KOPT-K1 (cell line): ENCODE measurements around the gene GATB.

Experiments used
- H3K27ac ChIP-seq: fragments of 200-600 bp; sonication (generic); 2 replicates; pipeline ENCODE4 v1.5.1; 2016; ENCODE audit warnings: antibody characterized with exemption, mild to moderate bottlenecking, low read depth, low read length; ENCODE audit not compliant: poor library complexity, severe bottlenecking
- H3K36me3 ChIP-seq: fragments of 200-600 bp; sonication (generic); 2 replicates; pipeline ENCODE4 v1.5.1; 2017; ENCODE audit warnings: antibody characterized with exemption, mild to moderate bottlenecking, low read length, moderate library complexity; ENCODE audit not compliant: insufficient read depth
- H3K9me3 ChIP-seq: fragments of 200-600 bp; sonication (generic); 2 replicates; pipeline ENCODE4 v1.5.1; 2017; ENCODE audit warnings: antibody characterized with exemption, low read length, mild to moderate bottlenecking; ENCODE audit not compliant: insufficient read depth, poor library complexity, severe bottlenecking

The GATB gene

DNA sequence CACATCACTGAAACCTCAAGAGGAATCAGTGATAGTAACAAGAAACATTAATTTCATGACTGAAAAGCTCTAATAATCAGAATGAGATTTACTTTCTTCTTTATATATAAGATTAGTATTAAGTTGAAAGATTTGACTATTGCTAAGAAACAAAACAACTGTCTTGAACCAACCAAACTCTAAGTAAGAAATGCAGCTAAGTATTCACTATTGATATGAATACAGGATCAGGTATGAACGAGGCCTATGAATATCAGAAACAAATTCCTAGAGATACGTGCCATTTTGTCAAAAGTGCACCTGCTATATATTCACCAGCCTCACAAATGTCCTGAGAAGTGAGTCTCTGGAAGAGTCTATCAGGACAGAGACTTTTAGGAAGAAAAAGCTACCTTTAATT lies 32.1 kb downstream of the GATB start:
- Histone ChIP-seq H3K9me3 (no peaks in the 10 kb centered on the region), H3K36me3 (no peaks in the 10 kb centered on the region), H3K27ac (no peak overlapping the region)

DNA sequence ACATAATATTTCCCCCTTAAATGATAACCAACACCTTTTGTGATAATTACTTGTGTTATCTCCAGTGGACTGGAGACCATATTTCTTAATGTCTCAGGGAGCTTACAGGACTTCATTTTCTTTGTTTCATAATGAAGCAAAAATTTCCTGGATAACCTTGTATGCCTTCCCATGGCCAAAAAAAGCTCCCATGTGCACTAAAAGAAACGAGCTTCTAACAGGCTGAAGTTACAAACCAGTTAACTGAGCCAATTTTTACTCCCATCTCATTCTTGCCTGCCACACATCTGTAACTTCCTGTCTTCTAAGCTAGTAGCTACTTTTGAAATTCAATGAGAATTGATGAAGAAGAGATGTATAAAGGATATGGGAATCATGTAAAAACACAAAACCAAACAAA lies 32.8 kb downstream of the GATB start:
- no peak overlapping the region for H3K27ac ChIP-seq
- no peaks in the 10 kb centered on the region for H3K9me3 ChIP-seq
- no peaks in the 10 kb centered on the region for H3K36me3 ChIP-seq

DNA sequence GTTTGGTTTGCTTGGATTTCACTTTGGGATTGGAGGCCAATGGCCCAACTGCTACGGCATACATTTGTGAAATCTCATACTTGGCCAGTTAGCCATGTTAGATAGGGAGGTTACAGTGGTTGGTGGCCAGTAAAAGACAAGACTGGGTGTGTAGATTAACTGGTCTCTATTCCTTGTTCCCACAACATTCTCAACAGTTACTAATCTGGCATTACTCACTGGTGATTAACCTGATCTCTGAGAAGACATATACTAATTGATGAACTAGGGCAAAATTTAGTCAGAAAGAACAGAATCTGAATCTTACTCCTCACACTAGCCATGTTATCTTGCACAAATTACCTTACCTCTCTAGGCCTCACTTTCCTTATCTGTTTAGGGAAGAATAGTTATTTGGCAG lies 33.4 kb downstream of the GATB start:
- H3K36me3 ChIP-seq, result no peaks in the 10 kb centered on the region
- H3K27ac ChIP-seq, result no peak overlapping the region
- H3K9me3 ChIP-seq, result no peaks in the 10 kb centered on the region

DNA sequence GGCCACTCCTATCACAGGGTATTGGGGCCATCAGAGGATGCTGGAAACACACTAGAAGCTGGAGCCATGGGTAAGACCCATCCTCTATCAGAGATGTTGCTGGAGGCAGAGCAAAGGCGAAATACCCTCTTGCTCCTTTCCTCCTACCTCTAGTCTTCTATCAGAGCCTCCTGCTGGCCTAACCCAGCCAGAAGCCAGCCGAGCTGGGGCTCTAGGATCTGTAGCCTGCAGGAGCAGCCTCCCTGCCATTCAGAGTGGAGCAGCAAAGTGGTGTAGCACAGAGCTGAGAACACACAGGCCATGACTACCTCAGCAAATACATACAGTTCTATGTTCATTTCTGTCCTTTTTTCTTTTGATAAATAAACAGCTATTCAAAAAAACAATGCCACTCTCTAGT lies 35.7 kb downstream of the GATB start:
- Histone ChIP-seq H3K36me3 (no peaks in the 10 kb centered on the region), H3K9me3 (no peaks in the 10 kb centered on the region), H3K27ac (no peak overlapping the region)

DNA sequence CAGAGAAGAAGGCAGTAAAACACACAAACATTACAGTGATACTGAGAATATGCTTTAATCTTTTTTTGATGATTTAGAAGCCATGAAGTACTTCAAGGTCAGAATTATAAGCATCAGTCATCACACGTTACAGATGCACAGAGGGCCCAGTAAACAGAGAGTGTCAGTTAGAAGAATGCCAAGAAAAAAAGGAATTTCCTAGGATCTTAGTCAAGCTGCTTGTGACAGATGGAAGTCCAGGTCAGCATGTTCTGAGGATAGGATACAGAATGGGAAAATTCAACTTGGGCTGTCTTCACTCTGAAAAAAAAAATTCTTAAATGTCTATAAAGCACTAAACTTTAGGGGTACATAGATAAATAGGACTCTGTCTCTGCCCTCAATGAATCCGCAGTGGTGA lies 38.9 kb downstream of the GATB start:
- H3K27ac ChIP-seq, result no peak overlapping the region
- H3K36me3 ChIP-seq, result 0 out of 2 replicates have a peak, but pooled peaks cover 6% of the 10 kb centered on the region
- no peaks in the 10 kb centered on the region for H3K9me3 ChIP-seq

DNA sequence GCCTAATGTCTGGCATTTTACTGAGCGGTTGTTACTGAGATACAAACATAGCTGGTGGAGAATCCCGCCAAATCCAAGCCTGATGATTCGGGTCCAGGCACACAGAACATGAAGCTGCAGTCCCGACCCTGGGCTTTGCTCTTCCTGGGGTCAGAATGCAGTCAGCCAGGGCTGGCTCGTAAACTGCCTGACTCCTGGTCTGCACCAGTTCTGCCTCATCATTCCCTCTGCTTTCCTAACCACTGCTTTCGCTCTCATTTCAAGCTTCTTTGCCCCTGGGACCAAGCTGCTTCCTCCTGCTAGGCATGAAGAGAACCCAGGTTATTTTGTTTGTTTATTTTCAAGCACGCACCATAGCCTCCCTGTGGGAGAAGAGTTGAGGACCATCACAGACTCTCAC lies 39.3 kb downstream of the GATB start:
- no peaks in the 10 kb centered on the region for H3K9me3 ChIP-seq

DNA sequence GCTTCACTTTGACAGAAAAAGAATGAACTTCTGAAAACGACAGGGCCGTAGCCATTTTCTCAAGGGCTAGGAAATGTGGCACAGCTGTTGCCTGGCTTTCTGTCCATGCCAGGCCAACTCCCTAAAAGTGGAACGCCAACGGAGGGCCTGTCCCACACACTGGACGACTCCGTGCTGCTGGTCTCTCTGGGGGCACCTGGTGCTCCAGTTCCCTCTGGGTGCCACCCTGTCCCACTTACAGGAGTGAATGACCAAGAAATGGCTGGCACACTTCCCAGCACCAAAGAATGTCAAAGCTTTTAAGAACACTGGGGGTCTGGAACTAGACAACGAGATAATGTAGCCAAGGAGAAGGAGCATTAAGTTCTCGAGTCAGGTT lies 40.9 kb downstream of the GATB start:
- H3K36me3 ChIP-seq, result peaks cover 6% of the 10 kb centered on the region; the same call in 1 of the 2 replicates
- no peaks in the 10 kb centered on the region for H3K9me3 ChIP-seq
- no peak overlapping the region for H3K27ac ChIP-seq

More for the DNA sequence above, 39.3 kb downstream of the GATB start:
- H3K27ac ChIP-seq, result no peak overlapping the region
- peaks cover 6% of the 10 kb centered on the region; the same call in 1 of the 2 replicates for H3K36me3 ChIP-seq

DNA sequence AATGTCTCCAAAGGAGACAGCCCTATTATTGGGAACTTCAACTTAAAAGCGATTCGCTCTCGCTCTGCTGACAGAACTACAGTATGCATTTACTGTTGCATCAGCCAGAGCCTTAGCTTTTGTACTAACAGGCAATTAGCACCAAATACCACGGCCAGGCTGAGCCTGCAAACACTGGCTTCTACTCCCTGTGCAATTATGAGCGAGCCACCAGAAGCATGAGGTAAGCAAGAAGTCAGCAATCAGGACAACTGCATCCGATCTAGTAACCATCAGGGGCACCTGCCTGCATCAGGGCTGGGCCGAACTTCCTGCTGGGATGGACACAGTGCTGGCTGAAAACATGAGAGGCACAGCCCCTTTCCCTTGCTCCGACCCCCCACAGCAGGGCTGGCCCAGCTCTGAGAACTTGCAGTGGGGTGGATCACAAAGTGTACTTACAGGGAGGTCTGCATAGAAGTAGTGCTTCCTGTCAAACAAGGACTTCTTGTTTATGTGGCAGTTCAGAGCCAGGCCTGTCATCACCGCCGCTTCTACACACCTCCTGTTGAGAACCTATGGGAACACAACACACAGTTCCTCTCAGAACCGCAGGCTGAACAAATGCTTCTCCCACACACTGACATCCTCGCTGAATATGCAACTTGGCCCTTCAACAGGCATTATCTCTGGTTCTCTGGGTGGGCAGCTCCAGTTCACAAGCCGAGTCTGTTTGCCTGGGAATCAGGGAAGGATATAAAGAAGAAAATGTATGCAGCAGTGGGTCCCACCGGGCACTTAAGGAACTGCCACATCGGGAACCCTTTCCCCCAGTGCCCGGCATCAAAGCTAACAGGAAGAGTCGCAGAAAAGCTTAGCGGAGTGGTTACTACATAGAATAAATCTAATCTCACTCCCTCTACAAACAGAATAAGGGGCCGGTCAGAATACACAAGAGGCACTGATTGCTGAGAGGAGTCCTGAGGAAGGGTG lies 41.5 kb downstream of the GATB start:
- H3K27ac ChIP-seq, result no peak overlapping the region

DNA sequence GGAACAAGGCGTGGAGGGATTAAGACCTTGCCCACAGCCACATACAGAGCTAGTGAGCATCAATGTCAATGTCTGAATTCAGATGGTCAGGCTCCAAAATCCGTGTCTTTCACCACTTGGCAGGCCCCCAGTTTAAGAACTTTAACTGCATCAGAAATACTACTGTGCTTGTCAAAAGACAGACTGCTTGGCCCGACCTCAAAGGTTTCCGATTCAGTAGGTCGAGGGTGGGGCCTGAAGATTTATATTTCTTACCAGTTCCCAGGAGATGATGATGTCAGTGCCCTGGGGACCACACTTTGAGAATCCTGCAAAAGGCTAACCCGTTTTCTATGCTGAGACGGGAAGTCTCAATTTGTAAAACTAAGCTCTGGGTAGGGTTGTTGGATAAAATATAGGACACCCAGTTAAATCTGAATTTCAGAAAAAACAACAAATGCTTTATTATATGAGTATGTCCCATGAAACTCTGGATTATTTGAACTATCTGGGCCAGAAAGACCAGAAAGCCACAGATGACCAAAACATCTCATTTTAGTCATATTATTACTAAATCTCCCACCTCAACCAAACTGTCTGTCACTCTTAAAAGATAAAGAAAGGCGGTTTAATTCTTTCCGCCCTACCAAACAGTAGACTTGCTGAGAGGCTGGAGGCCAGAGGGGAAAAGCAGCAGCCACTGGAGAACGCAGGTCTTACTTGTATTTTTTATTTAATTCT lies 42.7 kb downstream of the GATB start:
- Histone ChIP-seq H3K36me3 (peaks cover 6% of the 10 kb centered on the region; the same call in 1 of the 2 replicates), H3K9me3 (no peaks in the 10 kb centered on the region), H3K27ac (no peak overlapping the region)

More for the DNA sequence above, 41.5 kb downstream of the GATB start:
- Histone ChIP-seq H3K9me3 (no peaks in the 10 kb centered on the region), H3K36me3 (peaks cover 6% of the 10 kb centered on the region; the same call in 1 of the 2 replicates)

DNA sequence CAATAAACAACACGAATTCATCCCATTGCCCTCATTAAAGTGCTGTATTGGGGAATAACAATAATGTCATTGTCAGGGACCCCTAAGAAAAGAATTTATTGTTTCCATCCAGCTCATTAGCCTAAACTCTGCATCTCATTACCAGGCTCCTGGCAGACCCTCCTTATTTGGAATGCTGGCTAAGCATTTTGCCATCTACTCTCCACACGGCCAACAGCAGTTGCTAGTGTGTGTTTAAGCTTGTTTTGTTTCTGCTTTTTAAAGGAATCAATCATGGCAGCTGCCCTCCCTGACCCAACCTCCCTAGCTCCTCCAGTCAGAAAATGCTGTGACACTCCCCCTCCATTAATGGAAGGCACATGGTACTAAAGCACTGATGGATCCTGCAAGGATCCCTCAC lies 43.5 kb downstream of the GATB start:
- H3K27ac ChIP-seq, result no peak overlapping the region
- H3K9me3 ChIP-seq, result no peaks in the 10 kb centered on the region
- peaks cover 6% of the 10 kb centered on the region; the same call in 1 of the 2 replicates for H3K36me3 ChIP-seq

DNA sequence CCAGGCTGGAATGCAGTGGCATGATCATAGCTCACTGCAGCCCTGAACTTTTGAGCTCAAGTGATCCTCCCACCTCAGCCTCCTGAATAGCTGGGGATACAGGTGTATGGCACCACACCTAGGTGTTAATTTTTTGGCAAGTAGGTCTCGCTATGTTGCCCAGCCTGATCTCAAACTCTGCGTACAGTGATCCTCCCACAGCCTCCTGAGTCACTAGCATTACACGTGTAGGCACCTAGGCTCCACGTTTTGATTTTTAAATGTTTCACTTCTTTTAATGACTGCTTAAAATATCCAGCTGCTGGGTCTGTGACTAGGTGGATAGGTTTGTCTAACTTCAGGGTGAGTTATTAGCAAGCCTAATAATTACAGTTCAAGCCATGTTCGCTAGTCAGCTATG lies 44.5 kb downstream of the GATB start:
- Histone ChIP-seq H3K9me3 (no peaks in the 10 kb centered on the region), H3K36me3 (peaks cover 6% of the 10 kb centered on the region; the same call in 1 of the 2 replicates), H3K27ac (no peak overlapping the region)

DNA sequence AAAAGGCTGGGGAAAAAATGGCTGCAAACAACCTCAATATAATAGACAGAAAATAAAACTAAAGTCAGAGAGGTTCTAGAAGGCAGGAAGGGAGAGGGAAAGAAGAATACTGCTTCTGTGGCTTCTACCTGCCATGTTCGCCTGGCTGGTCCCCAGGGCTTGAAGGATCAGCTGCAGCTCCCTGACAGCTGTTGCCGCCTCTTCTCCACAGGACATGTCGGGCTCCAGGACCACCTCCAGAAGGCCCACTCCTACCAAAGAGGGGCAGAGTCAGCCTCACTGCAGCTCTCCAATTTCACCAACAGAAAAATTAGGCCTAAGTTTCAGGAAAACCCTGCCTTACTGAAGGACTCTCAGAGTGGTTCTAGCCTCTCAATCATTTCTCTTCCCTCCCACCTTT lies 44.9 kb downstream of the GATB start:
- Histone ChIP-seq H3K27ac (no peak overlapping the region), H3K9me3 (no peaks in the 10 kb centered on the region), H3K36me3 (peaks cover 6% of the 10 kb centered on the region; the same call in 1 of the 2 replicates)

DNA sequence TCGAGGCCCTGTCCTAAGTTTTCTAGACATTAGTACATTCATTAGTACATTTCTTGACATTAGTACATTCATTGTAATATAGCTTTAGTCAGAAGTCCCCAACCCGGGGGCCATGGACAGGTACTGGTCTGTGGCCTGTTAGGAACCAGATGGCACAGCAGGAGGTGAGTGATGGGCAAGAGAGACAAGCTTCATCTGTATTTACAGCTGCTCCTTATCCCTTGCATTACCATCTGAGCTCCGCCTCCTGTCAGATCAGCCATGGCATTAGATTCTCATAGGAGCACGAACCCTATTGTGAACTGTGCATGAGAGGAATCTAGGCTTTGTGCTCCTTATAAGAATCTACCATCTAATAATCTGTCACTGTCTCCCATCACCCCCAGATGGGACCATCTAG lies 48.0 kb downstream of the GATB start:
- H3K9me3 ChIP-seq, result no peaks in the 10 kb centered on the region
- H3K36me3 ChIP-seq, result peaks cover 5% of the 10 kb centered on the region; the same call in 1 of the 2 replicates
- H3K27ac ChIP-seq, result no peak overlapping the region

DNA sequence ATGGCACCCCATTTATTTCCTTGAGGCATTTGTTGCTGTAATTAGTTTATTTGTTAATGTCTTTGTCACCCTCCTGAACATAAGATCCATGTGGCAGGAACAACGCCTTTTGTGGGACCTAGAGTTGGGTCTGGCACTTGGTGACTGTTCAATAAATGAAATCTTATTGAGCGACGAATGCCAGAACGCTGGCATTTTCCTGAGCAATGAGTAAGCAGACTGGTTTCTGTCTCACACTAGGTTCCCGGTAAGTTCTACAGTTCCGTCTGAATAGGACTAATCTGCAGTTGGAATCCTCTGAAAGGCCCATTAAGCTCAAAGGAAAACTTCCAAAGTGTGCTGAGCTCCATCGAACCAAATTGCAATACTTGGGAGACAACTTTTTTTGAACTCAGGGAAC lies 49.2 kb downstream of the GATB start:
- H3K27ac ChIP-seq, result no peak overlapping the region
- peaks cover 5% of the 10 kb centered on the region; the same call in 1 of the 2 replicates for H3K36me3 ChIP-seq
- no peaks in the 10 kb centered on the region for H3K9me3 ChIP-seq

DNA sequence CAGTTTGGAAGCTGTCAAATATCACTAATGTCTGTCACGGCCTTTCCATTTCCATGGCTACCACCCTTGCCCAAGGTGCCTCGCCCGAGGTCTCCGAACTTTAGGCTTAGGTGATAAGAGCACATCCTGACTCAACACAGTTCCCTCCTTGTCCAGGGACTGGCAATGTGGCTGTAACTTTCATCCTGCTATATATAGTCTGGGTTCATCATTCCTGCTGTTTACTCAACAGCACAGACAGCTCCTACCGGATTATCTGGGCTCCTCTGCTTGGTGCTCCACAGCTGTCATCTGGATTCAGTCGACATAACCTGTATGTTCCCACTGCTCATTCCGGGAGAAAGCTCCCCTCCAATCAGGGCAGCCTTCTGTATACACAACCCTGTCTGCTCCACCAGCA lies 51.2 kb downstream of the GATB start:
- H3K9me3 ChIP-seq, result no peaks in the 10 kb centered on the region
- 0 out of 2 replicates have a peak, but pooled peaks cover 9% of the 10 kb centered on the region for H3K36me3 ChIP-seq
- H3K27ac ChIP-seq, result no peak overlapping the region
